AG20443 (cell line): Measurements from ENCODE around the gene OAS3.

ENCODE experiments used
- DNase-seq: peaks from one replicate; pipeline ENCODE4 v3.0.0; 2012; ENCODE audit warnings: low spot score, mixed read lengths

The OAS3 gene

DNA sequence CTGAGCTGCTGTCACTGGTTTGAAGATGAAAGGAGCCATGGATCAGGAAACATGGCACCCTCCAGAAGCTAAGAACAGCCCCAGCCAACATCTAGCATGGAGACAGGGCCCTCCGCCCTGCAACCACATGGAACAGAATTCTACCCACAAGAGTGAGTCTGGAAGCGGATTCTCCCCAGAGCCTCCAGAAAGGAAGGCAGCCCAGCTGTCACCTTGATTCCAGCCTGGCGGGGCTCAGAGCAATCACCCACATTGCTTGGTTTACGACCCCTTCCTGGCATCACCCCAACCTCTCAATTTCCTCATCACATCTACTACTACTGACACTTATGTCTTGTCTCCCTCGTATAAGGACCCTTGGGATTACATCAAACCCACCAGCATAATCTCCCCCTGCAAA, 78.5 kb downstream of the OAS3 start:
- no peak for DNase-seq

GRCh38 chr12:113019025-113019424, 80.8 kb downstream of the OAS3 start:
- peak; percentile 61 for DNase-seq

DNA sequence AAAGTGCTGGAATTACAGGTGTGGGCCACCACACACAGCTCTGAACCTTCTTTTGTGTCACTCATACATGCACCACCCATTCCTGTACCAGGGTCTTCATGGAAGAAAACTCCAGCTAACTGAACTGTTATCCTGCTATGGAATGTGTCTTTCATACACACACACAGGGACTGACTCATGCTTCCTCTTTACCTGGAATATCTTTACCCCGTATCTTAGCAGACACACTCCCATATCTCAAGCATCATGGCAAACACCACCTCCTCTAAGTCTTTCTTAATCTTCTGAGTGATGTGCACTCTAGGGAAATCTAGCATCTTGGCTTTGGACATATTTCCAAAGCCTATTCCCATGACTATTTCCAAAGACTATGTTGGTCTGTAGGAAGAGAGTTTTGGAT, 83.2 kb downstream of the OAS3 start:
- DNase-seq = no peak
